ENCODE measurements around the gene TMEM150B.

- TF ChIP-seq, protein P1, sequence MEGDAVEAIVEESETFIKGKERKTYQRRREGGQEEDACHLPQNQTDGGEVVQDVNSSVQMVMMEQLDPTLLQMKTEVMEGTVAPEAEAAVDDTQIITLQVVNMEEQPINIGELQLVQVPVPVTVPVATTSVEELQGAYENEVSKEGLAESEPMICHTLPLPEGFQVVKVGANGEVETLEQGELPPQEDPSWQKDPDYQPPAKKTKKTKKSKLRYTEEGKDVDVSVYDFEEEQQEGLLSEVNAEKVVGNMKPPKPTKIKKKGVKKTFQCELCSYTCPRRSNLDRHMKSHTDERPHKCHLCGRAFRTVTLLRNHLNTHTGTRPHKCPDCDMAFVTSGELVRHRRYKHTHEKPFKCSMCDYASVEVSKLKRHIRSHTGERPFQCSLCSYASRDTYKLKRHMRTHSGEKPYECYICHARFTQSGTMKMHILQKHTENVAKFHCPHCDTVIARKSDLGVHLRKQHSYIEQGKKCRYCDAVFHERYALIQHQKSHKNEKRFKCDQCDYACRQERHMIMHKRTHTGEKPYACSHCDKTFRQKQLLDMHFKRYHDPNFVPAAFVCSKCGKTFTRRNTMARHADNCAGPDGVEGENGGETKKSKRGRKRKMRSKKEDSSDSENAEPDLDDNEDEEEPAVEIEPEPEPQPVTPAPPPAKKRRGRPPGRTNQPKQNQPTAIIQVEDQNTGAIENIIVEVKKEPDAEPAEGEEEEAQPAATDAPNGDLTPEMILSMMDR (IDR thresholded peaks at IDR 0.05; ENCODE audit: poor library complexity, severe bottlenecking), result no peak
- TF ChIP-seq EZH2 (IDR thresholded peaks at IDR 0.05; ENCODE audit: borderline replicate concordance, insufficient read depth, low read length, poor library complexity, severe bottlenecking), result no peak
- no peak for TF ChIP-seq EP300 (conservative IDR thresholded peaks at IDR 0.05; ENCODE audit: poor library complexity, severe bottlenecking)
- TF ChIP-seq REST (IDR thresholded peaks at IDR 0.05; ENCODE audit: borderline replicate concordance), result no peak
- no peak for TF ChIP-seq POLR2AphosphoS5 (IDR thresholded peaks at IDR 0.05)
- no peak for TF ChIP-seq RAD21 (conservative IDR thresholded peaks at IDR 0.05)
- no peak for TF ChIP-seq TAF1 (IDR thresholded peaks at IDR 0.05; ENCODE audit: low read depth)
Observed at GRCh38 chr19:55311797-55312196, 13.3 kb downstream of the TMEM150B start.

Data from neural cell (in vitro differentiated cells).